AG08396 (cell line): Measurements from ENCODE around the gene DNM3.

ENCODE experiments used
- DNase-seq: peaks from one replicate; pipeline ENCODE4 v3.0.0; 2012; ENCODE audit warnings: low spot score, mixed read lengths

DNM3 gene

GRCh38 chr1:172107316-172107975 is 266.1 kb downstream of the DNM3 start:
- DNase-seq = no peak

- DNase-seq = no peak
These were observed 267.0 kb downstream of the DNM3 start for GRCh38 chr1:172108161-172108893.

GRCh38 chr1:172109359-172109758 is 268.1 kb downstream of the DNM3 start:
- DNase-seq = no peak

- DNase-seq = no peak
These were observed 271.3 kb downstream of the DNM3 start for GRCh38 chr1:172112576-172112975.

GRCh38 chr1:172117800-172118199 is 276.5 kb downstream of the DNM3 start:
- no peak for DNase-seq

- DNase-seq = no peak
These were observed 277.3 kb downstream of the DNM3 start for GRCh38 chr1:172118618-172119017.

- DNase-seq = no peak
These were observed 277.9 kb downstream of the DNM3 start for GRCh38 chr1:172119184-172119583.

- no peak for DNase-seq
These were observed 279.1 kb downstream of the DNM3 start for GRCh38 chr1:172120381-172120780.

GRCh38 chr1:172121081-172121717 is 279.9 kb downstream of the DNM3 start:
- no peak for DNase-seq

GRCh38 chr1:172122381-172122780 is 281.1 kb downstream of the DNM3 start:
- DNase-seq = no peak

- DNase-seq = no peak
These were observed 284.0 kb downstream of the DNM3 start for GRCh38 chr1:172125250-172125649.

- no peak for DNase-seq
These were observed 284.6 kb downstream of the DNM3 start for GRCh38 chr1:172125812-172126430.

- DNase-seq = no peak
These were observed 291.5 kb downstream of the DNM3 start for GRCh38 chr1:172132836-172133235.

- DNase-seq = no peak
These were observed 292.9 kb downstream of the DNM3 start for GRCh38 chr1:172134087-172134731.

GRCh38 chr1:172135076-172135672 is 293.9 kb downstream of the DNM3 start:
- no peak for DNase-seq

GRCh38 chr1:172135978-172136610 is 294.8 kb downstream of the DNM3 start:
- DNase-seq = no peak

- DNase-seq = no peak
These were observed 295.6 kb downstream of the DNM3 start for GRCh38 chr1:172136925-172137324.

- no peak for DNase-seq
These were observed 296.6 kb downstream of the DNM3 start for GRCh38 chr1:172137703-172138454.

GRCh38 chr1:172138634-172139033 is 297.3 kb downstream of the DNM3 start:
- DNase-seq = no peak

GRCh38 chr1:172139196-172139595 is 297.9 kb downstream of the DNM3 start:
- no peak for DNase-seq

GRCh38 chr1:172140072-172140471 is 298.8 kb downstream of the DNM3 start:
- DNase-seq = no peak
